Liver (tissue), 9 donors: ENCODE data around the gene MRRF. TPM values are rescaled to one million over a fixed set of nuclear protein-coding genes. Genes with fewer than 3 reads are reported as not detected.

Source experiments
- DNase-seq: peaks from one replicate; pipeline ENCODE4 v3.0.0-alpha.2; 2017; ENCODE audit warnings: low spot score
- H3K27ac ChIP-seq, 2 donors: one replicate each; pipeline ENCODE4 v1.7.0; 2013; ENCODE audit warnings: inconsistent platforms in 2 of 2, low read length in 2 of 2, control low read depth in 1 of 2, low read depth in 1 of 2, mild to moderate bottlenecking in 1 of 2
- H3K27me3 ChIP-seq, 4 donors: one replicate each; pipeline versions ENCODE4 v1.6.1 to v1.7.0; 2013; ENCODE audit warnings: low read length in 3 of 4, inconsistent platforms in 1 of 4, mild to moderate bottlenecking in 1 of 4, moderate library complexity in 1 of 4; ENCODE audit not compliant: control insufficient read depth in 4 of 4, insufficient read depth in 4 of 4
- H3K36me3 ChIP-seq, 4 donors: one replicate each; pipeline versions ENCODE4 v1.6.1 to v1.7.0; 2013; ENCODE audit warnings: low read length in 3 of 4, mild to moderate bottlenecking in 3 of 4, low read depth in 1 of 4, moderate library complexity in 1 of 4; ENCODE audit not compliant: control insufficient read depth in 4 of 4, insufficient read depth in 3 of 4
- H3K4me1 ChIP-seq, 4 donors: one replicate each; pipeline versions ENCODE4 v1.6.1 to v1.7.0; 2013; ENCODE audit warnings: low read length in 3 of 4, mild to moderate bottlenecking in 3 of 4, moderate library complexity in 1 of 4; ENCODE audit not compliant: control insufficient read depth in 4 of 4, insufficient read depth in 4 of 4
- H3K4me3 ChIP-seq, 3 donors: one replicate each; pipeline versions ENCODE4 v1.6.1 to v1.7.0; 2013; ENCODE audit warnings: low read length in 3 of 3, control low read depth in 1 of 3, low read depth in 1 of 3, mild to moderate bottlenecking in 1 of 3
- H3K9ac ChIP-seq, 2 donors: one replicate each; pipeline ENCODE4 v1.7.0; 2013; ENCODE audit warnings: low read length in 2 of 2, mild to moderate bottlenecking in 2 of 2, moderate library complexity in 2 of 2, control low read depth in 1 of 2, low read depth in 1 of 2
- H3K9me3 ChIP-seq, 4 donors: one replicate each; pipeline versions ENCODE4 v1.6.1 to v1.7.0; 2013; ENCODE audit warnings: low read length in 3 of 4; ENCODE audit not compliant: control insufficient read depth in 4 of 4
- ATF3 ChIP-seq: IDR thresholded peaks from 2 replicates; pipeline ENCODE4 v1.6.1; 2016; ENCODE audit warnings: antibody characterized with exemption
- CTCF ChIP-seq: fragments of 150-350 bp; IDR thresholded peaks from 2 replicates; pipeline ENCODE4 v1.5.1; 2017; ENCODE audit warnings: improper control_type of control experiment, low read depth, low read length; ENCODE audit not compliant: missing input control
- FOXA2 ChIP-seq: IDR thresholded peaks from 2 replicates; pipeline ENCODE4 v1.6.1; 2016; ENCODE audit warnings: antibody characterized with exemption
- GABPA ChIP-seq, 2 donors: IDR thresholded peaks in 1 of 2; conservative IDR thresholded peaks in 1 of 2; 2 replicates each; pipeline ENCODE4 v1.6.1; 2016; ENCODE audit warnings: antibody characterized with exemption in 2 of 2, mild to moderate bottlenecking in 1 of 2, moderate library complexity in 1 of 2
- HNF4G ChIP-seq: IDR thresholded peaks from 2 replicates; pipeline ENCODE4 v1.6.1; 2016; ENCODE audit warnings: antibody characterized with exemption
- JUND ChIP-seq, 2 donors: IDR thresholded peaks; 2 replicates each; pipeline ENCODE4 v1.6.1; 2016; ENCODE audit warnings: antibody characterized with exemption in 2 of 2
- NR2F2 ChIP-seq: IDR thresholded peaks from 2 replicates; pipeline ENCODE4 v1.6.1; 2016; ENCODE audit warnings: antibody characterized with exemption
- RAD21 ChIP-seq, 2 donors: IDR thresholded peaks; 2 replicates each; pipeline ENCODE4 v1.6.1; 2016; ENCODE audit warnings: antibody characterized with exemption in 2 of 2, mild to moderate bottlenecking in 2 of 2
- REST ChIP-seq: IDR thresholded peaks from 2 replicates; pipeline ENCODE4 v1.6.1; 2016; ENCODE audit warnings: antibody characterized with exemption, mild to moderate bottlenecking
- RXRA ChIP-seq, 2 donors: IDR thresholded peaks; 2 replicates each; pipeline ENCODE4 v1.6.1; 2017 to 2018; ENCODE audit warnings: antibody characterized with exemption in 2 of 2, mild to moderate bottlenecking in 1 of 2
- SP1 ChIP-seq: IDR thresholded peaks from 2 replicates; pipeline ENCODE4 v1.6.1; 2018; ENCODE audit warnings: antibody characterized with exemption, mild to moderate bottlenecking
- TAF1 ChIP-seq: conservative IDR thresholded peaks from 2 replicates; pipeline ENCODE4 v1.6.1; 2016; ENCODE audit warnings: antibody characterized with exemption, mild to moderate bottlenecking
- WGBS: extraction: QIAGEN DNeasy Blood & Tissue Kit; methylation state at CpG from one replicate; pipeline ENCODE4 v1.1.7; 2013; 5-methylcytosine and 5-hydroxymethylcytosine counted together
- polyA plus RNA-seq, 2 donors: library from polyadenylated mRNA; stranded (reverse) in 1 of 2; unstranded in 1 of 2; fragments of 200-250 nt in 1 of 2; fragments of >200 nt in 1 of 2; fragmentation: Nextera tagmentation in 1 of 2; extraction: Ambion mirVana in 1 of 2; gene quantifications; one replicate each; pipeline versions ENCODE4 v1.2.1 to v1.2.3, GENCODE V29; 2013 to 2015
- total RNA-seq, 2 donors: library from RNA; depleted of rRNA; stranded (reverse); fragments of >200 nt; gene quantifications; one replicate each; pipeline ENCODE4 v1.2.3, GENCODE V29; 2014
- TF ChIP-seq, protein P1 (sequence below): IDR thresholded peaks from 2 replicates; pipeline ENCODE4 v1.6.1; 2016; ENCODE audit warnings: antibody characterized with exemption
- donor health status: healthy.
- donor health status: healthy.
- donor health status: healthy.
- donor health status: healthy.
- donor health status: healthy.

The MRRF gene
- total and polyA plus RNA-seq, 4 donors: 15.4 to 30.9 (median 22.3) TPM

- Histone ChIP-seq H3K4me3 (no peak overlapping the region), H3K4me1 (no peaks in the 10 kb centered on the region), H3K27ac (no peak overlapping the region), H3K36me3 (peaks cover 2 to 35% (median 26%) of the 10 kb centered on the region in 4 donors), H3K9ac (no peak overlapping the region), H3K27me3 (no peaks in the 10 kb centered on the region), H3K9me3 (no peaks in the 10 kb centered on the region)
- DNase-seq: no peak
- WGBS: 95% methylated on average over 5 of the region's 5 CpGs
- TF ChIP-seq TAF1 (no peak), SP1 (no peak), REST (no peak), FOXA2 (no peak), RXRA (IDR thresholded peaks at IDR 0.05) (no peak), JUND (IDR thresholded peaks at IDR 0.05) (no peak), NR2F2 (no peak), GABPA (IDR thresholded peaks at IDR 0.05 in 1 of 2, conservative IDR thresholded peaks at IDR 0.05 in 1 of 2) (no peak), HNF4G (no peak), ATF3 (no peak)
- TF ChIP-seq, protein P1, sequence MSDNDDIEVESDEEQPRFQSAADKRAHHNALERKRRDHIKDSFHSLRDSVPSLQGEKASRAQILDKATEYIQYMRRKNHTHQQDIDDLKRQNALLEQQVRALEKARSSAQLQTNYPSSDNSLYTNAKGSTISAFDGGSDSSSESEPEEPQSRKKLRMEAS: no peak
Measured at GRCh38 chr9:122256206-122256605, 8.5 kb upstream of the MRRF start.

GRCh38 chr9:122258886-122259415 is 5.7 kb upstream of the MRRF start:
- Histone ChIP-seq H3K27me3 (no peaks in the 10 kb centered on the region), H3K4me3 (no peak overlapping the region), H3K9ac (no peak overlapping the region), H3K4me1 (peaks cover 3 to 23% (median 12%) of the 10 kb centered on the region in 4 donors), H3K36me3 (peaks cover 2 to 21% (median 15%) of the 10 kb centered on the region in 4 donors), H3K27ac (no peak overlapping the region), H3K9me3 (no peaks in the 10 kb centered on the region)
- no peak for DNase-seq
- 93% methylated on average over 2 of the region's 2 CpGs for WGBS
- TF ChIP-seq RAD21 (IDR thresholded peaks at IDR 0.05) (no peak), CTCF (no peak), HNF4G (no peak), JUND (IDR thresholded peaks at IDR 0.05) (no peak)
